ENCODE data around the gene SERPINH1. TPM values are rescaled to one million over a fixed set of nuclear protein-coding genes. Genes with fewer than 3 reads are reported as not detected.

Gene SERPINH1
- total and polyA plus RNA-seq, 2 donors (not counting 3 experiments of a cell fraction or from before 2014, with no cell fraction given): 409 to 816 TPM

GRCh38 chr11:75616281-75616680 is 54.2 kb downstream of the SERPINH1 start:
- Histone ChIP-seq H3K9ac (replicated peaks; ENCODE audit: extremely low read depth, insufficient read depth, low read length) (no peak overlapping the region), H3K9me1 (replicated peaks; ENCODE audit: control insufficient read depth, extremely low read depth, insufficient read depth, low read length) (no peaks in the 10 kb centered on the region), H3K27ac (ENCODE audit: insufficient read depth, low read depth, low read length) (no peak overlapping the region), H3K36me3 (ENCODE audit: control insufficient read depth in 2 of 2, extremely low read depth in 1 of 2, insufficient read depth in 2 of 2, low read length in 2 of 2) (no peaks in the 10 kb centered on the region), H3K9me3 (replicated peaks; ENCODE audit: control insufficient read depth, insufficient read depth, low read length) (no peaks in the 10 kb centered on the region), H3K27me3 (ENCODE audit: control insufficient read depth in 2 of 2, insufficient read depth in 2 of 2, low read length in 2 of 2) (no peaks in the 10 kb centered on the region), H4K20me1 (replicated peaks; ENCODE audit: control insufficient read depth, extremely low read depth, insufficient read depth, low read length) (no peaks in the 10 kb centered on the region), H3K4me2 (ENCODE audit: insufficient read depth, low read length) (no peak overlapping the region), H3K4me3 (replicated peaks in 1 of 3; ENCODE audit: insufficient read depth in 1 of 3, low read depth in 1 of 3, low read length in 3 of 3) (no peak overlapping the region), H2AFZ (ENCODE audit: low read depth, low read length) (no peak overlapping the region), H3K4me1 (ENCODE audit: control insufficient read depth, extremely low read depth, insufficient read depth, low read length) (peaks cover 8% of the 10 kb centered on the region), H3K79me2 (ENCODE audit: control insufficient read depth, insufficient read depth, low read length) (no peaks in the 10 kb centered on the region)
- FAIRE-seq: no peak
- no TSS peak for BruUV-seq (replicated peaks)
- TF ChIP-seq GATA2 (IDR thresholded peaks at IDR 0.05; ENCODE audit: insufficient read depth, insufficient read length, low read depth, low read length) (no peak), CTCF (IDR thresholded peaks at IDR 0.05; ENCODE audit: extremely low read depth in 1 of 2, insufficient read depth in 1 of 2, low read depth in 1 of 2, low read length in 2 of 2) (no peak), MYC (IDR thresholded peaks at IDR 0.05; ENCODE audit: low read depth, low read length) (no peak), EZH2 (IDR thresholded peaks at IDR 0.05; ENCODE audit: borderline replicate concordance, low read depth, low read length, severe bottlenecking) (no peak), POLR2A (IDR thresholded peaks at IDR 0.05; ENCODE audit: low read depth, low read length) (no peak)
- intact Hi-C loops (cut with micrococcal nuclease) (no loop called here), dilution Hi-C loops (cut with MboI; ENCODE audit: extremely low pct_ligation_motif_present, low sequenced_read_pairs) (no loop called here)
- POLR2A ChIA-PET: no interaction called here
- CTCF ChIA-PET: interaction anchor here (1.0 to 1.4 kb wide), 3 partner anchors 13 to 18 kb away, joined by 3 to 7 read pairs (median 4); no protein-coding TSS in a partner anchor
- no peak for DNase-seq (ENCODE audit: low read depth, low spot score)

Other genes starting within 250 kb of the SERPINH1 start
- gene ARRB1, start 210.6 kb upstream of the SERPINH1 start, total RNA-seq: 63.9 and 83.7 TPM in 2 replicates
- gene ARRB1, start 210.6 kb upstream of the SERPINH1 start, polyA plus RNA-seq: 76.6 and 92.6 TPM in 2 replicates
- gene RPS3, start 162.7 kb upstream of the SERPINH1 start, total RNA-seq: 2,836 and 2,973 TPM in 2 replicates
- gene RPS3, start 162.7 kb upstream of the SERPINH1 start, polyA plus RNA-seq: 3,219 and 3,734 TPM in 2 replicates
- gene KLHL35, start 129.1 kb upstream of the SERPINH1 start, total RNA-seq: 0.97 and 1.2 TPM in 2 replicates
- 2.3 and 2.7 TPM in 2 replicates for gene KLHL35, start 129.1 kb upstream of the SERPINH1 start, polyA plus RNA-seq
- gene GDPD5, start 36.3 kb upstream of the SERPINH1 start, total RNA-seq: 50.1 and 79.2 TPM in 2 replicates
- gene GDPD5, start 36.3 kb upstream of the SERPINH1 start, polyA plus RNA-seq: 60.2 and 74.0 TPM in 2 replicates
- 0.18 TPM in 1 of 2 replicates, not detected in the other for gene MAP6, start 106.8 kb downstream of the SERPINH1 start, total RNA-seq
- 0.11 and 0.12 TPM in 2 replicates for gene MAP6, start 106.8 kb downstream of the SERPINH1 start, polyA plus RNA-seq
- not detected in 2 replicates for gene MOGAT2, start 155.6 kb downstream of the SERPINH1 start, total RNA-seq
- gene MOGAT2, start 155.6 kb downstream of the SERPINH1 start, polyA plus RNA-seq: not detected in 2 replicates
- gene DGAT2, start 206.5 kb downstream of the SERPINH1 start, total RNA-seq: 0.55 TPM in 2 replicates
- gene DGAT2, start 206.5 kb downstream of the SERPINH1 start, polyA plus RNA-seq: 0.79 and 0.83 TPM in 2 replicates